Naive thymus-derived CD4-positive, alpha-beta T cell (primary cell): ENCODE data around the gene LCN1. TPM values are rescaled to one million over a fixed set of nuclear protein-coding genes. Genes with fewer than 3 reads are reported as not detected.

Source experiments
- ATAC-seq: fragments of 150-1000 bp; cut with Tn5 transposase; 2 replicates; pipeline ENCODE4 v1.10.0; 2021; ENCODE audit warnings: mild to moderate bottlenecking, moderate library complexity
- CTCF ChIA-PET: fragments of 350-600 bp; sonication (Branson Sonifier 250); formaldehyde crosslinking; loops from one replicate; lab custom pipeline; 2021; ENCODE audit warnings: antibody characterized with exemption; lab: Charles Lee
- POLR2A ChIA-PET: fragments of 350-600 bp; sonication (Branson Sonifier 250); formaldehyde crosslinking; loops from one replicate; lab custom pipeline; 2021; ENCODE audit warnings: antibody characterized with exemption, inconsistent platforms; lab: Charles Lee
- DNase-seq, 9 donors: peaks; one replicate each; pipeline versions ENCODE4 v3.0.0 to v3.0.0-alpha.2; 2020 to 2022; ENCODE audit warnings: mixed read lengths in 1 of 9
- H3K27ac ChIP-seq: one replicate; pipeline ENCODE4 v1.7.0; 2013; ENCODE audit warnings: mild to moderate bottlenecking, low read depth, low read length, moderate library complexity
- H3K27me3 ChIP-seq, 2 donors: one replicate each; pipeline ENCODE4 v1.7.0; 2013; ENCODE audit warnings: low read length in 2 of 2, mild to moderate bottlenecking in 2 of 2, moderate library complexity in 2 of 2; ENCODE audit not compliant: control insufficient read depth in 2 of 2, insufficient read depth in 2 of 2
- H3K36me3 ChIP-seq, 3 experiments: 1 replicate in 2 of 3; 2 replicates in 1 of 3; pipeline ENCODE4 v1.7.0; 2013; ENCODE audit warnings: low read length in 3 of 3, mild to moderate bottlenecking in 3 of 3, moderate library complexity in 1 of 3; ENCODE audit not compliant: insufficient read depth in 3 of 3, control insufficient read depth in 2 of 3
- H3K4me1 ChIP-seq, 2 donors: one replicate each; pipeline ENCODE4 v1.7.0; 2013; ENCODE audit warnings: low read length in 2 of 2, mild to moderate bottlenecking in 2 of 2, moderate library complexity in 1 of 2; ENCODE audit not compliant: control insufficient read depth in 2 of 2, insufficient read depth in 2 of 2
- H3K4me3 ChIP-seq: 2 replicates; pipeline ENCODE4 v1.7.0; 2013; ENCODE audit warnings: mild to moderate bottlenecking, low read length
- H3K9me3 ChIP-seq, 3 experiments: 1 replicate in 2 of 3; 2 replicates in 1 of 3; pipeline ENCODE4 v1.7.0; 2013; ENCODE audit warnings: low read length in 3 of 3; ENCODE audit not compliant: control insufficient read depth in 2 of 3
- H3K27ac Mint-ChIP-seq, 9 donors: one replicate each; pipeline ENCODE4 v1.8.0; 2020 to 2022; ENCODE audit warnings: mixed read lengths in 9 of 9, mild to moderate bottlenecking in 8 of 9, moderate library complexity in 5 of 9, inconsistent platforms in 2 of 9
- H3K27me3 Mint-ChIP-seq, 5 donors: one replicate each; pipeline ENCODE4 v1.8.0; 2021 to 2022; ENCODE audit warnings: mixed read lengths in 5 of 5, mild to moderate bottlenecking in 1 of 5
- H3K36me3 Mint-ChIP-seq, 5 donors: one replicate each; pipeline ENCODE4 v1.8.0; 2020 to 2022; ENCODE audit warnings: mixed read lengths in 5 of 5, mild to moderate bottlenecking in 3 of 5, inconsistent platforms in 1 of 5
- H3K4me1 Mint-ChIP-seq, 7 donors: one replicate each; pipeline ENCODE4 v1.8.0; 2020 to 2022; ENCODE audit warnings: mixed read lengths in 7 of 7, mild to moderate bottlenecking in 3 of 7, inconsistent platforms in 1 of 7
- H3K4me3 Mint-ChIP-seq, 10 donors: one replicate each; pipeline ENCODE4 v1.8.0; 2020 to 2022; ENCODE audit warnings: mild to moderate bottlenecking in 10 of 10, mixed read lengths in 10 of 10, moderate library complexity in 6 of 10, inconsistent platforms in 2 of 10
- H3K9me3 Mint-ChIP-seq, 11 donors: one replicate each; pipeline ENCODE4 v1.8.0; 2020 to 2022; ENCODE audit warnings: mixed read lengths in 11 of 11, mild to moderate bottlenecking in 4 of 11, inconsistent platforms in 1 of 11, moderate library complexity in 1 of 11
- intact Hi-C, 2 donors: fragments of 100-400 bp; cut with micrococcal nuclease; formaldehyde crosslinking; loops; one replicate each; pipeline ENCODE4 v1.15.1; 2023
- polyA plus RNA-seq, 2 donors: library from polyadenylated mRNA; unstranded; fragments of 300-500 nt; fragmentation: Illumina TruSeq; gene quantifications; one replicate each; pipeline ENCODE4 v1.2.3, GENCODE V29; 2021
- total RNA-seq, 6 experiments: library from RNA in 5 of 6; stranded (reverse) in 5 of 6; gene quantifications; 1 replicate in 5 of 6; 2 replicates in 1 of 6; pipeline ENCODE4 v1.2.3 and lab custom pipeline; 2021 to 2026

LCN1 gene
- total RNA-seq (not detected), polyA plus RNA-seq (not detected), total RNA-seq (lab: John Stamatoyannopoulos, UW) (not detected)

GRCh38 chr9:135520916-135521607 is at the start of gene LCN1:
LCN1 (plus strand) TSS chr9:135521440; CDS start chr9:135521498, 58 bp downstream.
- no peaks in the 10 kb centered on the region for H3K9me3 Mint-ChIP-seq
- H3K27ac ChIP-seq, result no peak within 1 kb of the TSS
- H3K27me3 ChIP-seq, result no peaks in the 10 kb centered on the region
- no peak for DNase-seq
- intact Hi-C loops, result no loop called here
- ChIA-PET POLR2A (no interaction called here), CTCF (no interaction called here)
- no peaks in the 10 kb centered on the region for H3K9me3 ChIP-seq
- peak within 1 kb of the TSS in 1 of 9 donors; percentile 23 for H3K27ac Mint-ChIP-seq
- H3K4me1 Mint-ChIP-seq, result peaks cover 0 to 3% (median 0%) of the 10 kb centered on the region in 7 donors
- ATAC-seq, result no peak
- H3K4me1 ChIP-seq, result no peaks in the 10 kb centered on the region
- H3K36me3 Mint-ChIP-seq, result no peaks in the 10 kb centered on the region
- no peak within 1 kb of the TSS for H3K4me3 ChIP-seq
- no peaks in the 10 kb centered on the region for H3K36me3 ChIP-seq
- peaks cover 0 to 18% (median 10%) of the 10 kb centered on the region in 5 donors for H3K27me3 Mint-ChIP-seq
- H3K4me3 Mint-ChIP-seq, result no peak within 1 kb of the TSS

- H3K9me3 ChIP-seq, result no peaks in the 10 kb centered on the region
- POLR2A ChIA-PET, result no interaction called here
- H3K27me3 Mint-ChIP-seq, result peaks cover 22 to 69% (median 38%) of the 10 kb centered on the region in 5 donors
- H3K4me3 Mint-ChIP-seq, result no peak overlapping the region
- no peak overlapping the region for H3K27ac Mint-ChIP-seq
- peaks cover 0 to 21% (median 0%) of the 10 kb centered on the region in 7 donors for H3K4me1 Mint-ChIP-seq
- no peaks in the 10 kb centered on the region for H3K27me3 ChIP-seq
- no peak overlapping the region for H3K4me3 ChIP-seq
- CTCF ChIA-PET, result no interaction called here
- DNase-seq, result no peak
- no peaks in the 10 kb centered on the region for H3K36me3 Mint-ChIP-seq
- peaks cover 0 to 2% (median 0%) of the 10 kb centered on the region in 11 donors for H3K9me3 Mint-ChIP-seq
- intact Hi-C loops, result no loop called here
- H3K4me1 ChIP-seq, result peaks cover 0 to 10% of the 10 kb centered on the region in 2 donors
- H3K27ac ChIP-seq, result no peak overlapping the region
- no peak for ATAC-seq
- H3K36me3 ChIP-seq, result no peaks in the 10 kb centered on the region
Measured at GRCh38 chr9:135471791-135472640, 49.2 kb upstream of the LCN1 start.

- intact Hi-C loops, result no loop called here
- no peak for ATAC-seq
- no peak for DNase-seq
Measured at GRCh38 chr9:135473972-135474543, 47.2 kb upstream of the LCN1 start.

DNA sequence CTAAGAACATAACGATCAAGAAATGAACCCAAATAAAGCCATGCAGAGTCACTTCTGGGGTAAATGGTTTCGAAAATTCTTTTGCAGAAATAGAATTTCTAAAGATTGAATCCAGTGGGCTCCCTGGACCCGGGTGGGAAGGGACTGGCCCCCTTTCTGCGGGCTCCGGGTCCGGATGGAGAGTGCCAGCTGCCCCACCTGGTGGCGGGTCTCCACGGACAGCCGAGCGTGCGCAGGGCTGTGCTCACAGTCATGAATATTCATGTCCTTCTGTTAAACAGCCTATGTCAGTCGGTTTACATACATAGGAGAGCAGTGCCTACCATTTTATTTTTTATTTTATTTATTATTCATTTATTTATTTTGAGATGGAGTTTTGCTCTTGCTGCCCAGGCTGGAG is 46.3 kb upstream of the LCN1 start:
- Histone ChIP-seq H3K36me3 (no peaks in the 10 kb centered on the region), H3K4me3 (no peak overlapping the region), H3K27me3 (no peaks in the 10 kb centered on the region), H3K4me1 (no peaks in the 10 kb centered on the region), H3K9me3 (no peaks in the 10 kb centered on the region), H3K27ac (no peak overlapping the region)
- peaks cover 0 to 3% (median 0%) of the 10 kb centered on the region in 5 donors for H3K36me3 Mint-ChIP-seq
- CTCF ChIA-PET, result no interaction called here
- no peak for DNase-seq
- no peak overlapping the region for H3K27ac Mint-ChIP-seq
- peak; percentile 50 for ATAC-seq
- peaks cover 2 to 13% (median 10%) of the 10 kb centered on the region in 7 donors for H3K4me1 Mint-ChIP-seq
- intact Hi-C loops, result no loop called here
- peaks cover 28 to 58% (median 40%) of the 10 kb centered on the region in 5 donors for H3K27me3 Mint-ChIP-seq
- no peak overlapping the region for H3K4me3 Mint-ChIP-seq
- H3K9me3 Mint-ChIP-seq, result peaks cover 0 to 2% (median 0%) of the 10 kb centered on the region in 11 donors
- POLR2A ChIA-PET, result no interaction called here

More at GRCh38 chr9:135473972-135474543, 47.2 kb upstream of the LCN1 start:
- peaks cover 0 to 3% (median 0%) of the 10 kb centered on the region in 5 donors for H3K36me3 Mint-ChIP-seq
- H3K9me3 Mint-ChIP-seq, result peaks cover 0 to 2% (median 0%) of the 10 kb centered on the region in 11 donors
- Histone ChIP-seq H3K9me3 (no peaks in the 10 kb centered on the region), H3K4me1 (peaks cover 0 to 3% of the 10 kb centered on the region in 2 donors), H3K27ac (no peak overlapping the region), H3K36me3 (no peaks in the 10 kb centered on the region), H3K4me3 (no peak overlapping the region), H3K27me3 (no peaks in the 10 kb centered on the region)
- POLR2A ChIA-PET, result no interaction called here
- no peak overlapping the region for H3K27ac Mint-ChIP-seq
- peaks cover 31 to 67% (median 40%) of the 10 kb centered on the region in 5 donors for H3K27me3 Mint-ChIP-seq
- CTCF ChIA-PET, result no interaction called here
- no peak overlapping the region for H3K4me3 Mint-ChIP-seq
- H3K4me1 Mint-ChIP-seq, result peaks cover 2 to 13% (median 10%) of the 10 kb centered on the region in 7 donors

DNA sequence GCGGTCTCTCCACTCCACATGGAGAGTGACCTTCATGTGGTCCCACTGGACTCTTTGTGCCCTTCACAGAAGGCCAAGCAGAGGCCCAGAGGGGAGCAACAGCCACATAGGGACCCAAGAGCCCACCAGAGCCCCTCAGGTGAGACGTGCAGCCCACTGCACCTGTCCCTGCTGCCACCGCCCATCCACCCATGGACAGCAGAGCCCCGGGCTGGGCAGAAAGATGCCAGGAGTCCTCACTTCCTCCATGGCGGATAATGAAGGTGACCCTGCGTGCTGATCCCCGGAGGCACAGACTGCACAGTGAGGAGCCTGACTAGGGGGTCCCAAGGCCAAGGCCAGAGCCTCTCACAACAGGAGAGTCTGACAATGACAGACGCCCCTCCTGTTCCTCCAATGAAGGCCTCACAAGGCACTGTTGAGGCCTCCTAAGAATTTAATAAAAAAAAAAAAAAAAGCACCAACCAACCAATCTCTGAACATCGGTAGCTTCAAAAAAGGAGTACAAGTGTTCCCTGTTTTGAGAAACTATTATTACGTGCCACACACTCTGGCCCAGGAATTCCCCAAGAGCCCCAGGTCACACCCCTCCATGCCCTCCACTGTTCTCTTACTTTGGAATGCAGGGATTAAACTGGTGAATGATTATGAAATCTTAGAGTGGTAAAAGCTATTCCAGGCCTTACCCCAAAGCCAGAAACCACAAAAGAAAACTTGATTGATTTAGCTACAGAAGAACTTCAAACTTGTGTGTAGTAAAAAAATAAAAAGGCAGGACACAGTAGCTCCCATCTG is 44.5 kb upstream of the LCN1 start:
- peaks cover 0 to 3% (median 0%) of the 10 kb centered on the region in 5 donors for H3K36me3 Mint-ChIP-seq
- intact Hi-C loops, result no loop called here
- Histone ChIP-seq H3K27ac (no peak overlapping the region), H3K4me1 (peaks cover 3 to 7% of the 10 kb centered on the region in 2 donors), H3K36me3 (no peaks in the 10 kb centered on the region), H3K9me3 (no peaks in the 10 kb centered on the region), H3K4me3 (no peak overlapping the region), H3K27me3 (peaks cover 0 to 13% of the 10 kb centered on the region in 2 donors)
- H3K4me1 Mint-ChIP-seq, result peaks cover 0 to 15% (median 11%) of the 10 kb centered on the region in 7 donors
- H3K27ac Mint-ChIP-seq, result no peak overlapping the region
- ATAC-seq (no peak), DNase-seq (no peak)
- peaks cover 20 to 50% (median 40%) of the 10 kb centered on the region in 5 donors for H3K27me3 Mint-ChIP-seq
- ChIA-PET CTCF (interaction anchor here (0.7 kb wide), 1 partner anchor 234 kb away, joined by 3 read pairs; no protein-coding TSS in a partner anchor), POLR2A (no interaction called here)
- H3K9me3 Mint-ChIP-seq, result peaks cover 0 to 2% (median 0%) of the 10 kb centered on the region in 11 donors
- peak overlapping the region in 1 of 10 donors; percentile 19 for H3K4me3 Mint-ChIP-seq

- Mint-ChIP-seq H3K9me3 (no peaks in the 10 kb centered on the region), H3K36me3 (peaks cover 0 to 3% (median 0%) of the 10 kb centered on the region in 5 donors), H3K27ac (peak overlapping the region in 1 of 9 donors; percentile 18), H3K27me3 (peaks cover 29 to 55% (median 48%) of the 10 kb centered on the region in 5 donors), H3K4me3 (peak overlapping the region; percentile 40 to 93 (median 82)), H3K4me1 (peaks cover 0 to 19% (median 11%) of the 10 kb centered on the region in 7 donors)
- Histone ChIP-seq H3K4me1 (peaks cover 3 to 7% of the 10 kb centered on the region in 2 donors), H3K27ac (no peak overlapping the region), H3K27me3 (peaks cover 0 to 13% of the 10 kb centered on the region in 2 donors), H3K9me3 (no peaks in the 10 kb centered on the region), H3K4me3 (no peak overlapping the region), H3K36me3 (no peaks in the 10 kb centered on the region)
- ATAC-seq, result no peak
- ChIA-PET POLR2A (no interaction called here), CTCF (no interaction called here)
- DNase-seq, result no peak
- intact Hi-C loops, result no loop called here
Measured at GRCh38 chr9:135478191-135478590, 43.0 kb upstream of the LCN1 start.
